HG03469 (cell line): ENCODE results near the gene SEMA3B.
"Not testable (repeated sequence)": the region's sequence is repeated elsewhere in the genome, so short reads cannot be mapped to it uniquely, and the experiment has no call there.

ENCODE experiments used
- ATAC-seq: cut with Tn5 transposase; IDR thresholded peaks from one replicate; pipeline ENCODE4 v1.9.1; 2021; ENCODE audit warnings: mild to moderate bottlenecking, moderate library complexity, moderate number of reproducible peaks; ENCODE audit not compliant: unreplicated experiment

SEMA3B gene

DNA sequence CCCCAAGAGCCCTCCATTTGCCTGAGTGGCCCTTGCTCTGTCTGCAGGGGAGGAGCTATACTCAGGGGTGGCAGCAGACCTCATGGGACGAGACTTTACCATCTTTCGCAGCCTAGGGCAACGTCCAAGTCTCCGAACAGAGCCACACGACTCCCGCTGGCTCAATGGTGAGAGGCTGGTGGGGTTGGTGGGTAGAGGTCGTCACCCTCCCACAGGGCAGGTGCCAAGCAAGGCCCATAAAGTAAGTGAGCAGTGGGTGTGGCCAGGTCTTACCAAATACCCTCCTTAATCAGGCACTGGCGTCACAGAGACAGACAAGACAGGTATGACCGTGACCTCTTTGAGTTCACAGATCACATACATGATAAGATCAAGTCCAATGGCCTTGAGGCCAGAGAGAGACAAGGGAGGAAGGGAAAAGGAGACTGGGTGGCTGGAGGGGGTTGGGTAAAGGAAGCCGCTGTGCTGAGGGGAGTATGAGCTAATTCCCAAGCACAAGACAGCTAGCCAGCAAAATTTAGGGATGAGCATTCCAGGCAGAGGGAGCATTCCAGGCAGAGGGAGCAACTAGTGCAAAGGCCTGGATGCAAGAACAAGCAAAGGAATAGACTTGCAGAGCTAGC, 2.5 kb downstream of the SEMA3B start:
- no peak for ATAC-seq

DNA sequence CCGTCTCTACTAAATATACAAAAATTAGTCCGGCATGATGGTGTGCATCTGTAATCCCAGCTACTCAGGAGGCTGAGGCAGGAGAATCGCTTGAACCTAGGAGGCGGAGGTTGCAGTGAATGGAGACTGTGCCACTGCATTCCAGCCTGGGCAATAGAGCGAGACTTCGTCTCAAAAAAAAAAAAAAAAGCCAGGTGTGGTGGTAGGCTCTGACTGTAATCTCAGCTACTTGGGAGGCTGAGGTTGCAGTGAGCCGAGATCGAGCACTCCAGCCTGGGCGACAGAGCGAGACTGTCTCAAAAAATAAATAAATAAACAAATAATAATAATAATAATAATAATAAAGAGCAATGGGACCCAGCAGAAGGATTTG, 3.6 kb downstream of the SEMA3B start:
- not testable (repeated sequence) for ATAC-seq

DNA sequence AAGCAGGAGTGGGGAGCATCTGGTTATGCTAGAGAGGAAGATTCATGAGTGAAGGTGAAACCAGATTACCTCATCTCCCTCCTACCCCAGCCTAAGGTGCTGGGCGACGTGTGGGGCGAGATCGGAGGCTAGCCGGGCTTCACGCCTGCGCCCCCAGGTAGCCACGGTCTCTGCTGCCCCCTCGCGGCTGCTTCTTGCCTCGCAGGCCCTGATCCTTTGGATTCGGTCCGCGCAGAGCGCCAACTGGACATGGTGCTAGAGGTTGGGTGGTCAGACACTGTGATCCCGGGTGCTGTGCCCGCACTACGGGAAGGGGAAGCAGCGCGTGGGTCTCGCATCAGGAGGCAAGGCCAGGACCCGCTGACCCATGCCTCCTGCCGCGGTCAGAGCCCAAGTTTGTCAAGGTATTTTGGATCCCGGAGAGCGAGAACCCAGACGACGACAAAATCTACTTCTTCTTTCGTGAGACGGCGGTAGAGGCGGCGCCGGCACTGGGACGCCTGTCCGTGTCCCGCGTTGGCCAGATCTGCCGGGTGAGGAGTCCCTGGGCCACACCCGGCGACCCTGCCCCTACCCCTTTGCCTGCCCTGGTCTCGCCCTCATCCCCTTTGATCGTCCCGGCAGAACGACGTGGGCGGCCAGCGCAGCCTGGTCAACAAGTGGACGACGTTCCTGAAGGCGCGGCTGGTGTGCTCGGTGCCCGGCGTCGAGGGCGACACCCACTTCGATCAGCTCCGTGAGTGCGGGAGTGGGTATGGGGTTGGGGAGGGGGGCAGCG, 4.2 kb downstream of the SEMA3B start:
- ATAC-seq = no peak

DNA sequence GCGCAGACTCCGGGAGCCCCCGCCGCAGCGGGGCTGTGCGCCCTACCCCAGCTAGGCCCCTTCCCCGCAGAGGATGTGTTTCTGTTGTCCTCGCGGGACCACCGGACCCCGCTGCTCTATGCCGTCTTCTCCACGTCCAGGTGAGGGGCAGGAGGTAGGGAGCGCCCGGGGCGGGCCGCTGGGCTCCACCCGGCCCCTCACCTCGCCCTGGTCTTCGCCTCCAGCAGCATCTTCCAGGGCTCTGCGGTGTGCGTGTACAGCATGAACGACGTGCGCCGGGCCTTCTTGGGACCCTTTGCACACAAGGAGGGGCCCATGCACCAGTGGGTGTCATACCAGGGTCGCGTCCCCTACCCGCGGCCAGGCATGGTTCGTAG, 4.7 kb downstream of the SEMA3B start:
- no peak for ATAC-seq

DNA sequence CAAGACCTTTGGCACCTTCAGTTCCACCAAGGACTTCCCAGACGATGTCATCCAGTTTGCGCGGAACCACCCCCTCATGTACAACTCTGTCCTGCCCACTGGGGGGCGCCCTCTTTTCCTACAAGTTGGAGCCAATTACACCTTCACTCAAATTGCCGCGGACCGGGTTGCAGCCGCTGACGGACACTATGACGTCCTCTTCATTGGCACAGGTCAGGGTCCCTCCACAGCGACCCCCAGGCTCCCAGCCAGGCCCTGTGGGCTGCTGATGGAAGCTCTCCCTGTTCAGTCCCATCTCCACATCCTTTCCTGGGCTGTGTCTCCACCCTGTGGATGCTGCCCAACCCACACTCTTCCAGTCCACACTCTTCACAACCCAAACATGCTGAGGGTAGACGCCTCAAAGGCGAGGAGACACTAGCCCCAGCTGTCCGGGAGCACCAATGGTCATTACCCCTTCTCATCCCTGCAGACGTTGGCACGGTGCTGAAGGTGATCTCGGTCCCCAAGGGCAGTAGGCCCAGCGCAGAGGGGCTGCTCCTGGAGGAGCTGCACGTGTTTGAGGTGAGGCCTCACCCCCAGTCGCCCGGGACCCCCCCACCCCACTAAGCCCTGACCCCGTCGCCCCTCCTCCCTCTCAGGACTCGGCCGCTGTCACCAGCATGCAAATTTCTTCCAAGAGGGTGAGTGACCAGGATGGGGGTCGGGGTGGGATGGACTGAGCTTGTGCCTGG, 5.6 kb downstream of the SEMA3B start:
- ATAC-seq = no peak

DNA sequence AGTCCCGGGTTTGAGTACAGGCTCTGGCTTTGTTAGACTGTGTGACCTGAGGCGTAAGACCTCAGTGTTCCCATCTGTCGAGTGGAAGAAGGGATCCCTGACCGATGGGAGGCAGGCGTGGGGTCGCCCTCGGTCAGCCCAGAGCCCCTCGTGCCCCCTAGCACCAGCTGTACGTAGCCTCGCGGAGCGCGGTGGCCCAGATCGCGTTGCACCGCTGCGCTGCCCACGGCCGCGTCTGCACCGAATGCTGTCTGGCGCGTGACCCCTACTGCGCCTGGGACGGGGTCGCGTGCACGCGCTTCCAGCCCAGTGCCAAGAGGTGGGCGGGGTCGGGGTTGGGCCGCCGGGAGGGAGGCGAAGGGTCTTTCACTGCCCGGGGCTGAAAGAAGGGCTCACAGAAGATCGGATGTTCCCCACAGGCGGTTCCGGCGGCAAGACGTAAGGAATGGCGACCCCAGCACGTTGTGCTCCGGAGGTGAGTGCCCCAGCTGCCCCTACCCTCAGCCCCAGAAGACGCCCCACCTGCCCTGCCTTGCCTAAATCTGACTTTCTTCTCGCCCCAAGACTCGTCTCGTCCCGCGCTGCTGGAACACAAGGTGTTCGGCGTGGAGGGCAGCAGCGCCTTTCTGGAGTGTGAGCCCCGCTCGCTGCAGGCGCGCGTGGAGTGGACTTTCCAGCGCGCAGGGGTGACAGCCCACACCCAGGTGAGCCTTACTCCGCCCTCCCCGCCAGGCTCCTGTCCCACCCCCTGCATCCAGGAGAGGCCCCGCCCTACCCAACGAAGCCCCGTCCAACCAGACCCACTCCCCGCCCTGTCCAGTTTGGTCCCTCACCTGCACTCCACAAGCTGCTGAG, 6.4 kb downstream of the SEMA3B start:
- no peak for ATAC-seq

DNA sequence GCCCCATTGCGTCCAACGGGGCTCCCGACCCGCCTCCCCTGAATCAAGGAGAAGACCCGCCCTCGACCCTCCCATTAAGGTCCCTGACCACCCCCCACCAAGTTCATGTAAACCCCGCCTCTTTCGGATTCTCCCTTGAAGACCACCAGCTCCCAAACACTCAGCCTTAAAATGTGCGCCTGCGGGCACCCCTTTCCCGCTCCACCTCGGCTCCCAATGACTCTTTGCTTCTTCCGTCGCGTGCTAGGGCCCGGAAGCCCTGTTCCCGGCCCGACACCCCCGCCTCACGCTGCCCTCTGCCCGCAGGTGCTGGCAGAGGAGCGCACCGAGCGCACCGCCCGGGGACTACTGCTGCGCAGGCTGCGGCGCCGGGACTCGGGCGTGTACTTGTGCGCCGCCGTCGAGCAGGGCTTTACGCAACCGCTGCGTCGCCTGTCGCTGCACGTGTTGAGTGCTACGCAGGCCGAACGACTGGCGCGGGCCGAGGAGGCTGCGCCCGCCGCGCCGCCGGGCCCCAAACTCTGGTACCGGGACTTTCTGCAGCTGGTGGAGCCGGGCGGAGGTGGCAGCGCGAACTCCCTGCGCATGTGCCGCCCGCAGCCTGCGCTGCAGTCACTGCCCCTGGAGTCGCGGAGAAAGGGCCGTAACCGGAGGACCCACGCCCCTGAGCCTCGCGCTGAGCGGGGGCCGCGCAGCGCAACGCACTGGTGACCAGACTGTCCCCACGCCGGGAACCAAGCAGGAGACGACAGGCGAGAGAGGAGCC, 7.2 kb downstream of the SEMA3B start:
- ATAC-seq = no peak

DNA sequence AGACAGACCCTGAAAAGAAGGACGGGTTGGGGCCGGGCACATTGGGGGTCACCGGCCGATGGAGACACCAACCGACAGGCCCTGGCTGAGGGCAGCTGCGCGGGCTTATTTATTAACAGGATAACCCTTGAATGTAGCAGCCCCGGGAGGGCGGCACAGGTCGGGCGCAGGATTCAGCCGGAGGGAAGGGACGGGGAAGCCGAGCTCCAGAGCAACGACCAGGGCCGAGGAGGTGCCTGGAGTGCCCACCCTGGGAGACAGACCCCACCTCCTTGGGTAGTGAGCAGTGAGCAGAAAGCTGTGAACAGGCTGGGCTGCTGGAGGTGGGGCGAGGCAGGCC, 7.8 kb downstream of the SEMA3B start:
- ATAC-seq = no peak

DNA sequence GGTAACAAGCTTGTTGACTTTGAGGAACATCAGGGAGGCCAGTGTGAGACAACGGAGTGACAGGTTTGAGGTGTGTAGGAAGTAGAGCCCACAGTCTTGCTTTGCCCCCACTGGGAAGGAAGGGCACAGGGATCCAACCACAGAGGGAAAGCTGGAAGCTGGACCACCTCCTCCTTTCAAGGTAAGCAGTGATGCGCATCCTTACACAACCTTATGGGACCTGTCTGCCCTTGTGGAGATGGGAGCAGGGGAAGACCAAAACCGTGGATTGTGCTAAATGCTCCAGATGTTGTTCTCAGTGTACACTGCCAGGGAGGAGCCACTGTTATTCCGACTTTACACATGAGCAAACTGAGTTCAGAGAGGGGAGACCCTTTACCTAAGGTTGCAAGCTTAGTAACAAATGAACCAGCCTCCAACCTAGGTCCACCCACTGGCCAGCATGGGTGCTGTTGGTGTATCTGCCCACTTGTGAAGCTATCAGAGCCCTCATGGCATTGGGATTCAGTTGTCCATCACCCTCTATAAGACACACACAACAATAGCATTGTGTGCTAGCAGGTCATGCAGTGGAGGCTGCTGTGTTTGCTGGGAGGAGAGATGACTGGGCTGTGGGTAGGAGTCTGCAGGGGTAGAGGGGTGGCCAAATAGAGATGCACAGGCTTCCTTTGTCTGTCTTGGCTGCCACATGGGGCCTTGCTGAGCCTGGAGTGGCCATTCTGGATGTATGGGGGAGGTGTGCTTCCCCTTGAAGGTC, 9.4 kb downstream of the SEMA3B start:
- no peak for ATAC-seq

DNA sequence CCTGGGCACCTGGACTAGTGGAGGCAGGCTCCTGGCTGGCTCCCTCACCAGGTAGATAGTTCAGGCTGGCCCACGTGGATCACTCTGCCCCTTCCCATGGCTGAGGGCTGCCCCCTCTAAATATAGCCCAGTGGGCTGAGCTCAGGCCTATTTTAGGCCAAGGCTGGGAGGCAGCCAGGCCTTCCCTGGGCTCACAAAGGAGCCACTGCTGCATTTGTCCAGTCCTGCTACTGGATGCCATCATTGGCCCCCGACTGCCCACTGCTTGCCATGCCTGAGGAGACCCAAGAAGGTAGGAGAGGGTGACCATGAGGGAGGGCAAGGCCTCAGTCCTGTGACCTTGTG, 9.9 kb downstream of the SEMA3B start, which contains the start of gene LSMEM2:
Gene LSMEM2, plus strand, starts transcription at position 208 of the 345 bp plus-strand sequence. Its CDS starts 27 bp downstream, at position 235.
- no peak for ATAC-seq

DNA sequence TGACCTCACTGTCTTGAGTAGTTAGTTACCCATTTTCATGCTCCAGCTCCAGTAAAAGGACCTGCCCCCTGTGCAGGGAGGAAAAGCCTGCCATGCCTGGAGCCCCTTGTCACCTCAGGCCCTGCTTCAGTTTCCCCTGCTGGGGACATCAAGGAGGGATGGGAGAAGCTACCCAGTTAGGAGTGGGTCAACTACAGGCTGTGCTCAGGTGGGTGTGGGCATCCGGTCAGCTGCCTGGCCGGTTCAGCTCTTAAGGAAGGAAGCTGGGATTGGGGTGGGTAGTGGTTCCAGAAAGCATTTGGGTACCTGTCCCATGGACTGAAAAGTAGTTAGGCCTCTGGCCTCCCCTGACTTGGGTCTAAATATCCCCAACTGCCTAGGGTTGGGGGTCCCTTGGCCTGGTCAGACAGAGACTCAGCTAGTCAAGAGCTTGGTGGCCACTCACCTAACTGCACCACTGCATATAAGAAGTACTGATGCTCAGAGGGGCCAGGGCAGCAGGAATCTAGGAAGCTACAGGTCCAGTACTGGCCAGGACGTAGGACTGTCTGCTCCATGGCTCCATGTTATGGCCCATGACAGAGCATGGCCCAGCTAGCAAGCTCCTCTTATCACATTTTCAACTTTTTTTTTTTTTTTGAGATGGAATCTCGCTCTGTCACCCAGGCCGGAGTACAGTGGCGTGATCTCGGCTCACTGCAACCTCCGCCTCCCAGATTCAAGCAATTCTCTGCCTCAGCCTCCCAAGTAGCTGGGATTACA, 10.5 kb downstream of the SEMA3B start:
- no peak for ATAC-seq

DNA sequence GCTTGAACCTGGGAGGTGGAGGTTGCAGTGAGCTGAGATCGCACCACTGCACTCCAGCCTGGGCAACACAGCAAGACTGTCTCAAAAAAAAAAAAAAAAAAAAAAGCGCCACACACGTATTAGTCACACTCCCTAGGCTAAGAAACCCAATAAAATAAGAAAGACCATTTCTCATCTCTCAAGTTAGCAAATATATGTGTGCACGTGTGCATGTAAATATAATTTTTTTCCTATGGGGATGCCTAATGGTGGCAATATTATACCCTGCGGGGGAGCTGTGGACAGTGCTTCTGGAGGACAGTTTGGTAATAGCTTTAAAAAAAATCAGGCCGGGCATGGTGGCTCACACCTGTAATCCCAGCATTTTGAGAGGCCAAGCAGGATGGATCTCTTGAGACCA, 15.2 kb downstream of the SEMA3B start:
- ATAC-seq = not testable (repeated sequence)

DNA sequence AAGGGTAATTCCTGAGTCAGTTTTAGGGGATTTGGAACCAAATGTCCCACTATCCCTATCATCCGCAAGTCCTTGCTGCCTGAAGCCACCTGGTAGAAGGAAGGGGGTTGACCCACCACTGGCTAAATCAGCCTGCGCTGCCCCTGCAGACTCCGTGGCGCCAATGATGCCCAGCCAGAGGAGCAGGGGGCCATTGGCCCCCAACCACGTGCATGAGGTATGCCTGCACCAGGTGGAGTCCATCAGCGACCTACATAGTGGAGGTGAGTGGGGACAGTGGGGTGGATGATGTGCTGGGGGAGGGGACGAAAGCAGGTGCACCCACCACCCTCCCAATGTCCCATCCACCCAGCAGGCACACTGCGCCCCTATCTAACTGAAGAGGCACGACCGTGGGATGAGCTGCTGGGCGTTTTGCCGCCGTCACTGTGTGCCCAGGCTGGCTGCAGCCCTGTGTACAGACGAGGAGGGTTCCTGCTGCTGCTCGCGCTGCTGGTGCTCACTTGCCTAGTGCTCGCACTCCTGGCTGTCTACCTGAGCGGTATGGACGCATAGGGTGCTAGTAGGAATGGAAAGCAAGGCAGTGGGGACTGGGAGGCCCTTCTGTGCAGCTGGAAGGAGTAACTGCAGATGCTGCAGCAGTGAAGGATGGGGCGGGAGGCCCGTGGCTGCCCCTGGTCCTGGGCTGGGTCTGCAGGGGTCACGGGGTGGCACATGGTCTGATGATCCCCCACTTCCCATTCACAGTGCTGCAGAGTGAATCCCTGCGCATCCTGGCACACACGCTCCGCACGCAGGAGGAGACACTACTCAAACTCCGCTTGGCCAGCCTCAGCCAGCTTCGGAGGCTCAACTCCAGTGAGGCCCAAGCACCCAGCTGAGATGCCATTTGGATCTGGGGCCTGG, 17.6 kb downstream of the SEMA3B start:
- no peak for ATAC-seq

DNA sequence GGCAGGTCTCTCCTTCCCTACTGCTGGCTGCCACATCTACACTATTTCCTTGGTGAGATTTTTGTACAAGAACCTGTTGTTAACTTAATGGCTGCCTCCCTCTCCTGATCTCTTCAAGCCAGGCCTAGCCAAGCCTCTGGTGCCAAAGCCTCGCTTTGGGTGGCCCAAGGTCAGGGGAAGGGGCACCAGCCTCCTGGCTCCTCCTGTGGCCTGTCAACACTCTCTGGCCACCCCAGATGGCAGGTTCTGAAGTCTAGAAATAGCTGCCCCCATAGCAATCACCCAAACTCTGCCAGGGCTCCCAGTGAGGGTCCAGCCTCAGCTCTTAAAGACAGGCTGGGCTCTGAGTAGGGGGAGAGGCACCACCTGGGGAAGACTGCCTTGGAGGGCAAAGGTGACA, 18.3 kb downstream of the SEMA3B start:
- no peak for ATAC-seq

DNA sequence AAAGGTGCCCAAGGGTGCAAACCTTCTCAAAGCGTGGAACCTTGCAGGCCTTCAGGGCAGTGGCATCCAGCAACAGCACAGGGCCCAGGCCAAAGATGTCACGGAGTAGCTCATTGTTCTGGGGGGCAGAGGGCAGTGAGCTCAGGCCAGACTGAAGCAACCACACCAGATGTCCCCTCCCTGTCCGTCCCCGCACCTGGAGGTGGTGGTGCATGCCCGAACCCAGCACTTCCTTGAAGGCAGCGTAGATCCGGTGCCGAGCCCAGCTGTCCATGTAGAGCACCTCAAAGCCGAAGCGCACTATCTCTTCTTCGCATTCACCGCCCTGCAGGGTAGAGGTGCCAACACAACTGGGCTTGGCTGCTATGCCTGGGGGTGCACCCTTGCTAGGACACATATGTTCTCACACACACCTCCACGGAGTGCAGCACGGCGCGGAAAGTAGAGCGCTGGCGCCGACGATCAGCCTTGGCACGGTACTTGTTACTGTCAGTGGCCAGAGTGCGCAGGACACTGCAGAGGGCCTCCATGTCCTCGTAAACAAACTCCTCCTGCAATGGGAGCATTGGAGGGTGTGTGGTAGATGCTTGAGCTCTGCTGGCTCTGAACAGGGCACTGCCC, 19.6 kb downstream of the SEMA3B start:
- ATAC-seq = no peak

DNA sequence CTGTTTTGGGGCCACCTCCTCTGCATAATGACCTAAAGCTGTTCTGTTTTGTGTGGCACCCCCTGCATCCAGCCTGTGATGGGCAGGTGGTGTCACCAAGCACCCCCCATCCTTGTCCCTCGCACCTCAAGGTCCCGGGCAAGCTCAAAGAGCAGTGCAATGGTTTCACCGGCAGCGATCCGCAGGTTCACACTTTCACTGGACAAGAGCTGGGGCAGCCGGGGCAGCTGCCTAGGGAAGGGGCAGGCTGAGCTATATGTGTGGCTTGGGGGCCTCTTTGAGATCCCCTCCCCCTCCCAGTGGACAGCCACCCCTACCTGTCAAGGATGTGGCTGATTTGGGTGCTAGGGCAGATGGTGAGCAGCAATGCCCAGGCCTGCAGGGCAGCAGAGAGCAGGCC, 20.2 kb downstream of the SEMA3B start:
- no peak for ATAC-seq

DNA sequence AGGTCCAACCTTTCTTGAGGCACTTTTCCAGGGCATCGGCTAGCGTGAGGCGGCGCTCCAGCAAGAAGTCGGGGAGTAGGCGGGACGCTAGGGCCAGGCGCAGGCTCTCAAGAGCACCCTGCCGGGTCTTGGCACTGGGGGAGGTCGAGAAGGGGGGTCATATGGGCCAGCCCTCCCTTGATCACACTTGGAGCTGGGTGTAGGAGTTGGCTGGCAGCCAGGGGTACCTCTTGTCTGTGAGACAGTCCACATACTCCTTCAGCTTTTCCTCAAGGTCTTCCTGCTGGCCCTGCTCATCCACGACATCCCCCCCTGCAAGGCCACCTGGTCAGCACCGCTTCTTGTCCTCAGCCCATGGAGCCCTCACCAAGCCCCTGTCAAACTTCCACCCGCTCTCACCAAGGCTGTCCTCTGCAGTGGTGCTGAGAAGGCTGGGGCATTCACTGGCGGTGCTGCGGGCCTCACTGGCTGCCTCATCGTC, 21.3 kb downstream of the SEMA3B start:
- ATAC-seq = no peak
